Duodenal mucosa (tissue), 2 donors: ENCODE measurements around the gene MED1.
A peak's percentile ranks its signal among the peaks of the same experiment; 100 is the strongest.
"Not testable (repeated sequence)": the region's sequence is repeated elsewhere in the genome, so short reads cannot be mapped to it uniquely, and the experiment has no call there.

Experiments used
- H3K27ac ChIP-seq: one replicate; pipeline ENCODE4 v1.7.0; 2013; ENCODE audit warnings: low read depth, low read length
- H3K27me3 ChIP-seq, 2 donors: one replicate each; pipeline ENCODE4 v1.7.0; 2013; ENCODE audit warnings: low read length in 2 of 2, control low read depth in 1 of 2; ENCODE audit not compliant: insufficient read depth in 2 of 2, control insufficient read depth in 1 of 2
- H3K36me3 ChIP-seq, 2 donors: one replicate each; pipeline ENCODE4 v1.7.0; 2013; ENCODE audit warnings: low read length in 2 of 2, control low read depth in 1 of 2; ENCODE audit not compliant: insufficient read depth in 2 of 2, control insufficient read depth in 1 of 2
- H3K4me1 ChIP-seq, 2 donors: one replicate each; pipeline ENCODE4 v1.7.0; 2013; ENCODE audit warnings: low read length in 2 of 2, control low read depth in 1 of 2; ENCODE audit not compliant: insufficient read depth in 2 of 2, control insufficient read depth in 1 of 2
- H3K4me3 ChIP-seq, 2 donors: one replicate each; pipeline ENCODE4 v1.7.0; 2013; ENCODE audit warnings: low read length in 2 of 2, low read depth in 1 of 2
- H3K9ac ChIP-seq, 2 donors: one replicate each; pipeline ENCODE4 v1.7.0; 2013; ENCODE audit warnings: low read length in 2 of 2, low read depth in 1 of 2
- H3K9me3 ChIP-seq, 2 donors: one replicate each; pipeline ENCODE4 v1.7.0; 2013; ENCODE audit warnings: low read length in 2 of 2, control low read depth in 1 of 2; ENCODE audit not compliant: control insufficient read depth in 1 of 2

Gene MED1, protein sequence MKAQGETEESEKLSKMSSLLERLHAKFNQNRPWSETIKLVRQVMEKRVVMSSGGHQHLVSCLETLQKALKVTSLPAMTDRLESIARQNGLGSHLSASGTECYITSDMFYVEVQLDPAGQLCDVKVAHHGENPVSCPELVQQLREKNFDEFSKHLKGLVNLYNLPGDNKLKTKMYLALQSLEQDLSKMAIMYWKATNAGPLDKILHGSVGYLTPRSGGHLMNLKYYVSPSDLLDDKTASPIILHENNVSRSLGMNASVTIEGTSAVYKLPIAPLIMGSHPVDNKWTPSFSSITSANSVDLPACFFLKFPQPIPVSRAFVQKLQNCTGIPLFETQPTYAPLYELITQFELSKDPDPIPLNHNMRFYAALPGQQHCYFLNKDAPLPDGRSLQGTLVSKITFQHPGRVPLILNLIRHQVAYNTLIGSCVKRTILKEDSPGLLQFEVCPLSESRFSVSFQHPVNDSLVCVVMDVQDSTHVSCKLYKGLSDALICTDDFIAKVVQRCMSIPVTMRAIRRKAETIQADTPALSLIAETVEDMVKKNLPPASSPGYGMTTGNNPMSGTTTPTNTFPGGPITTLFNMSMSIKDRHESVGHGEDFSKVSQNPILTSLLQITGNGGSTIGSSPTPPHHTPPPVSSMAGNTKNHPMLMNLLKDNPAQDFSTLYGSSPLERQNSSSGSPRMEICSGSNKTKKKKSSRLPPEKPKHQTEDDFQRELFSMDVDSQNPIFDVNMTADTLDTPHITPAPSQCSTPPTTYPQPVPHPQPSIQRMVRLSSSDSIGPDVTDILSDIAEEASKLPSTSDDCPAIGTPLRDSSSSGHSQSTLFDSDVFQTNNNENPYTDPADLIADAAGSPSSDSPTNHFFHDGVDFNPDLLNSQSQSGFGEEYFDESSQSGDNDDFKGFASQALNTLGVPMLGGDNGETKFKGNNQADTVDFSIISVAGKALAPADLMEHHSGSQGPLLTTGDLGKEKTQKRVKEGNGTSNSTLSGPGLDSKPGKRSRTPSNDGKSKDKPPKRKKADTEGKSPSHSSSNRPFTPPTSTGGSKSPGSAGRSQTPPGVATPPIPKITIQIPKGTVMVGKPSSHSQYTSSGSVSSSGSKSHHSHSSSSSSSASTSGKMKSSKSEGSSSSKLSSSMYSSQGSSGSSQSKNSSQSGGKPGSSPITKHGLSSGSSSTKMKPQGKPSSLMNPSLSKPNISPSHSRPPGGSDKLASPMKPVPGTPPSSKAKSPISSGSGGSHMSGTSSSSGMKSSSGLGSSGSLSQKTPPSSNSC (N-terminal part only)

DNA sequence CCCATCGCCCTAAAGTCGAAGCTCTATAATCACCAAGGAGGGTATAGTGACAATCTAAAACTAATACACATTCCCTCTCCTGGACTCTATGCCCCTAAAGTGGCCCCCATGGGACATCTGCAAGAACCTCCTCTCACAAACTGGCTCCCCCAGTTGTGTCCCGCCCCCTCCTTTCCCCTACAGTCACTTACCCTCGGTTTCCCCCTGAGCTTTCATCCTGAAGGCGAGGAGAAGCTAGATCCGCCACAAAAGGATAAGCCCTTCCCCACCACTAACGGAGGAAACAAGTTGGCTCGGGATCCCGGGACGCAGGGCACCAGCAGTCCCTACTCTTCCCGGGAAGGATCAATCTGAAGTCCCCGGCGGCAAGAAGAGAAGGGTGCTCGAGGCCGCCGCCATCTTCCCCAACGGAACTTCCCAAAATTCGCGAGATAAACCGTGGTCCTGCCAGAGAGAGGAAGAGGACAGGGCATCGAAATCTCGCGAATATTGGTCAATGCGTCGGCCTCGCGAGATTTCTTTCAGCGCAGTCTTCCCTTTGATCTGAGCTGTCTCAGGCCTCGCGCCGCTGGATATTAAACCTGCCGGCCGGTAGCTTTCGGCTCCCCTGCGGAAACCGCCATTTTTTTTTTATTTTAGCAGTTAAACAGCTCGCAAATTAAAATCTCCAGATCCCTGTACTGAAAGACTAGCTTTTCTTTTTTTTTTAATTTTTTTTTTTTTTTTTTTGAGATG is at the start of gene MED1:
Gene MED1, minus strand, starts transcription at position 417 of the 735 bp plus-strand sequence. Its CDS starts 201 bp downstream, at position 216.
- peak within 1 kb of the TSS; percentile 94 to 100 for H3K4me3 ChIP-seq
- peak within 1 kb of the TSS; percentile 56 for H3K27ac ChIP-seq
- peak within 1 kb of the TSS; percentile 70 to 100 for H3K9ac ChIP-seq
- H3K27me3 ChIP-seq: no peaks in the 10 kb centered on the region
- no peaks in the 10 kb centered on the region for H3K9me3 ChIP-seq
- H3K36me3 ChIP-seq: peaks cover 0 to 4% of the 10 kb centered on the region in 2 donors
- H3K4me1 ChIP-seq: peaks cover 4 to 6% of the 10 kb centered on the region in 2 donors

DNA sequence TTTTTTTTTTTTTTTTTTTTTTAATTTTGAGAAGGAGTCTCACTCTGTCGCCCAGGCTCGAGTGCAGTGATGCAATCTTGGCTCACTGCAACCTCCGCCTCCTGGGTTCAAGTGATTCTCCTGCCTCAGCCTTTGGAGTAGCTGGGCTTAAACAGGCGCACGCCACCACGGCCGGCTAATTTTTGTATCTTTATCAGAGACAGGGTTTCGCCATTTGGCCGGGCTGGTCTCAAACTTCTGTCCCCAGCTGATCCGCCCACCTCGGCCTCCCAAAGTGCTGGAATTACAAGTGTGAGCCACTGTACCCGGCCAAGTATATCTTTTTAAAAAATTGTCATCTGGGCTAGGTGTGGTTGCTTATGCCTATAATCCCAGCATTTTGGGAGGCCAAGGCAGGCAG is 45.9 kb upstream of the MED1 start:
- not testable (repeated sequence) for H3K27ac ChIP-seq, H3K27me3 ChIP-seq, H3K4me3 ChIP-seq, H3K9ac ChIP-seq, H3K9me3 ChIP-seq, H3K4me1 ChIP-seq
- peaks cover 13 to 76% of the 10 kb centered on the region in 2 donors for H3K36me3 ChIP-seq

DNA sequence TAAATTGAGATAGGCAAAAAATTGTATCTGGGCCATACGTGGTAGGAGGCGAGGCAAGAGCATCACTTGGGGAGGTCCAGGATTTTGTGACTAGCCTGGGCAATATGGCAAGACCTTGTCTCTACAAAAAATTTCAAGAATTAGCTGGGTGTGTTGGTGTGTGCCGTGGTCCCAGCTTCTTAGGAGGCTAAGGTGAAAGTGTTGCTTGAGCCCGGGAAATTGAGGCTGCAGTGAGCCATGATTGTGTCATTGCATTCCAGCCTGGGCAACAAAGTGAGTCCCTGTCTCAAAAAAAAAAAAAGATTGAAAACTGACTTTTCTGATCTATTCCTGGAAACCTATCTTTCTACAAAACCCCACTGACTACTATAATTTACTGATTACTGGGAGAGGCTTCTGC is 36.9 kb upstream of the MED1 start:
- Histone ChIP-seq H3K27me3 (no peaks in the 10 kb centered on the region), H3K36me3 (peaks cover 13 to 19% of the 10 kb centered on the region in 2 donors), H3K27ac (no peak overlapping the region), H3K4me3 (no peak overlapping the region), H3K9ac (no peak overlapping the region), H3K4me1 (no peaks in the 10 kb centered on the region), H3K9me3 (no peaks in the 10 kb centered on the region)

DNA sequence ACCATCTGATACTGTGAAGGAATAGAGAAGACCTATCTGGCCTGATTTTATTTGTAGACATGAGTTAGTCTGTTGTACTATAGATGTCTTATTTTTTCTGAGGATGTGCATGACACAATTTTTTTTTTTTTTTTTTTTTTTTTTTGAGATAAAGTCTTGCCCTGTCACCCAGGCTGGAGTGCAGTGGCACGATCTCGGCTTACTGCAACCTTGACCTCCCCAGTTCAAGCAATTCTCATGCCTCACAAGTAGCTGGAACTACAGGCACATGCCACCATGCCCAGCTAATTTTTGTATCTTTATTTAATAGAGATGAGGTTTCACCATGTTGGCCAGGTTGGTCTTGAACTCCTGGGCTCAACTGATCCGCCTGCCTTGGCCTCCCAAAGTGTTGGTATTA is 36.4 kb upstream of the MED1 start:
- H3K27ac ChIP-seq, H3K9me3 ChIP-seq, H3K27me3 ChIP-seq, H3K9ac ChIP-seq, H3K4me3 ChIP-seq, H3K4me1 ChIP-seq: not testable (repeated sequence)
- H3K36me3 ChIP-seq: peaks cover 10 to 15% of the 10 kb centered on the region in 2 donors

DNA sequence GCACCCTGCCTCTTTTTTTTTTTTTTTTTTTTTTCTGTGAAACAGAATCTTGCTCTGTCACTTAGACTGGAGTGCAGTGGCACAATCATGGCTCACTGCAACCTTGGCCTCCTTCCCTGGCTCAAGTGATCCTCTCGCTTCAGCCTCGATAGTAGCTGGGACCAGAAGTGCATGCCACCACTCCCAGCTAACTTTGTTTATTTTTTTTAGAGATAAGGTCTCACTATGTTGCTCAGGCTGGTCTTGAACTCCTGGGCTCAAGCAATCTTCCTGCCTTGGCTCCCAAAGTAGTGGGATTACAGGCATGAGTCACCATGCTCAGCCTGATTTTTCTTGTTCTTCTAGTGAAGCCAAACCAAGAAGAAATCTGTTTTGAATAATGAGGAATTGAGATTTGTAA is 35.2 kb upstream of the MED1 start:
- H3K4me3 ChIP-seq: no peak overlapping the region
- no peaks in the 10 kb centered on the region for H3K4me1 ChIP-seq
- H3K27me3 ChIP-seq: no peaks in the 10 kb centered on the region
- no peaks in the 10 kb centered on the region for H3K9me3 ChIP-seq
- no peak overlapping the region for H3K27ac ChIP-seq
- H3K9ac ChIP-seq: no peak overlapping the region
- H3K36me3 ChIP-seq: peaks cover 6 to 10% of the 10 kb centered on the region in 2 donors

DNA sequence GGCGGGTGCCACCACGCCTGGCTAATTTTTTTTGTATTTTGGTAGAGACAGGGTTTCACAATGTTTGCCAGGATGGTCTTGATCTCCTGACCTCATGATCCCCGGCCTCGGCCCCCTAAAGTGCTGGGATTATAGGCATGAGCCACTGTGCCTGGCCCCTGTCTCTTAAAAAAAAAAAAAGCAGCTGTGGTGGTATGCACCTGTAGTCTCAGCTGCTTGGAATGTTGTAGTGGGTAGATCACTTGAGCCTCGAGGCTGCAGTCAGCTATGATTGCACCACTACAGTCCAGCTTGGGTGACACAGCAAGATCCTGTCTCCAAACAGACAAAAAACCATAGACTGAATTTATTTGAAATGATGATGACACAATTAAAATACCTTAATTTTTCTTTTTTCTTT is 34.5 kb upstream of the MED1 start:
- Histone ChIP-seq H3K4me3 (no peak overlapping the region), H3K27me3 (no peaks in the 10 kb centered on the region), H3K36me3 (peaks cover 3 to 5% of the 10 kb centered on the region in 2 donors), H3K9ac (no peak overlapping the region), H3K27ac (no peak overlapping the region), H3K4me1 (no peaks in the 10 kb centered on the region), H3K9me3 (no peaks in the 10 kb centered on the region)

DNA sequence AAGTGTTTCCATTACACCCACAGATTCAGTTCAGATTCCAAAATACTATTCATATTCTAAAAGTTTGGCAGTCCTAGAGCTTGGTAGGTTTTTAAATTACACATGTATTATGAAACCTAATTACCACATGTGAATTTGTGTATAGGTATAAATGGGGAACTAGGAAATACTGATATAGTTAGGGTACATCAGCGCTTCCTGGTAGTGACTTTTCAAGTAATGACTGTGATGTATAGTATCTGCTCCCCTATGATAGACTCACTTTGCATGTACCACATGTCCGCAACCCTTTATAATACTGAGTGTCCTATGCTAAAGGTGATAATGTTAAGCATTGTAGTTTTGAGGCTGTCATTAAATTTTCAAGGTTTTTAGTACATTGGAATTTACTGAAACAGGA is 33.1 kb upstream of the MED1 start:
- Histone ChIP-seq H3K27ac (no peak overlapping the region), H3K9me3 (no peaks in the 10 kb centered on the region), H3K27me3 (no peaks in the 10 kb centered on the region), H3K36me3 (peaks cover 0 to 7% of the 10 kb centered on the region in 2 donors), H3K4me3 (no peak overlapping the region), H3K9ac (no peak overlapping the region), H3K4me1 (no peaks in the 10 kb centered on the region)

DNA sequence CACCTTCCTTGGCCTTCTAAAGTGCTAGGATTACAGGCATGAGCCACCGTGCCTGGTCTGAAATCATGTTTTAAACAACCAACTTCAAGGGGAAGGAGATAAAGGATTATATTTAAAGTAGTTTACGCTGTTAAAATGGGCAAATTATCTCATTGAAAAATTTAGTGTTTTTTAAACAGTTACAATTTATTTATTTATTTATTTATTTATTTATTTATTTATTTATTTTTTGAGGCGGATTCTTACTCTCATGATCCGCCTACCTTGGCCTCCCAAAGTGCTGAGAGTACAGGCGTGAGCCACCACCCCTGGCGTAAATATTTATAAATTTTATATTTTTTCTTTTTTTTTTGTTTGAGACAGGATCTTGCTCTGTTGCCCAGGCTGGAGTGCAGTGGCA is 32.4 kb upstream of the MED1 start:
- Histone ChIP-seq H3K36me3 (peaks cover 0 to 9% of the 10 kb centered on the region in 2 donors), H3K4me1 (no peaks in the 10 kb centered on the region), H3K9me3 (no peaks in the 10 kb centered on the region), H3K9ac (no peak overlapping the region), H3K4me3 (no peak overlapping the region), H3K27me3 (no peaks in the 10 kb centered on the region), H3K27ac (no peak overlapping the region)

DNA sequence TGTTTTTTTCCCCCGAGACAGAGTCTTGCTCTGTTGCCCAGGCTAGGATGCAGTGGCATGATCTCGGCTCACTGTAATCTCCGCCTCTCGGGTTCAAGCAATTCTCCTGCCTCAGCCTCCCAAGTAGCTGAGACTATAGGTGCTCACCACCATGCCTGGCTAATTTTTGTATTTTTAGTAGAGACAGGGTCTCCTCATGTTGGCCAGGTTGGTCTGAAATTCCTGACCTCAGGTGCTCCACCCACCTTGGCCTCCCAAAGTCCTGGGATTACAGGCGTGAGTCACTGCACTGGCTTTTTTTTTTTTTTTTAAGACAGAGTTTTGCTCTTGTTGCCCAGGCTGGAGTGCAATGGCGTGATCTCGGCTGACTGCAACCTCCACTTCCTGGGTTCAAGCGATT is 28.6 kb upstream of the MED1 start:
- not testable (repeated sequence) for H3K9ac ChIP-seq, H3K27ac ChIP-seq, H3K4me1 ChIP-seq, H3K9me3 ChIP-seq, H3K4me3 ChIP-seq, H3K27me3 ChIP-seq
- peaks cover 0 to 25% of the 10 kb centered on the region in 2 donors for H3K36me3 ChIP-seq
